ENCODE measurements around the gene ROPN1B.
"Not testable (repeated sequence)": the region's sequence is repeated elsewhere in the genome, so short reads cannot be mapped to it uniquely, and the experiment has no call there.

GRCh38 chr3:125924276-125924675 lies 44.7 kb upstream of the ROPN1B start:
- not testable (repeated sequence) for TF ChIP-seq POLR2A (IDR thresholded peaks at IDR 0.05); CTCF (IDR thresholded peaks at IDR 0.05 in 8 of 11, conservative IDR thresholded peaks at IDR 0.05 in 3 of 11); POLR2AphosphoS5 (IDR thresholded peaks at IDR 0.05)
